Measurements from ENCODE around the gene CELSR1.
"Not testable (repeated sequence)": the region's sequence is repeated elsewhere in the genome, so short reads cannot be mapped to it uniquely, and the experiment has no call there.

The CELSR1 gene

DNA sequence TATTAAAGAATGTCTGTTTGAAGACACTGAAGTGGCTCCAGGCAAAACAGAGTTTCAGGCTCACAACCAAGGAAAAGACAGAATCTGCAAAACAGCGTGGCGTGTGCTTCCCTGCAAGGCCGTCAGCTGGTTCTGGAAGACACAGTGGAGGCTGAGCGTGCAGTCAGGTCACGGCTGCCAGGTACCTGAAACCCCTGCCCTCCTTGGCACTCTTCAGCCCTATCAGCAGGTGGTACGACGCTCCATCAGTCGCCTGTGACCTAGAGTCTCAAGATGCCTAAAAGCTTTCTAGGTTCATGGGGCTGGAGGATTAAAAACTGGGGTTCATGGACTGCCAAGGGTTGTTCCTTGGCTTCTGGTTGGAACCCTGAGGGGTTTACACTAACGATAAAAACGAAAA is 136.1 kb downstream of the CELSR1 start:
- no peak for DNase-seq (ENCODE audit: low read depth in 2 of 2, low spot score in 1 of 2)

DNA sequence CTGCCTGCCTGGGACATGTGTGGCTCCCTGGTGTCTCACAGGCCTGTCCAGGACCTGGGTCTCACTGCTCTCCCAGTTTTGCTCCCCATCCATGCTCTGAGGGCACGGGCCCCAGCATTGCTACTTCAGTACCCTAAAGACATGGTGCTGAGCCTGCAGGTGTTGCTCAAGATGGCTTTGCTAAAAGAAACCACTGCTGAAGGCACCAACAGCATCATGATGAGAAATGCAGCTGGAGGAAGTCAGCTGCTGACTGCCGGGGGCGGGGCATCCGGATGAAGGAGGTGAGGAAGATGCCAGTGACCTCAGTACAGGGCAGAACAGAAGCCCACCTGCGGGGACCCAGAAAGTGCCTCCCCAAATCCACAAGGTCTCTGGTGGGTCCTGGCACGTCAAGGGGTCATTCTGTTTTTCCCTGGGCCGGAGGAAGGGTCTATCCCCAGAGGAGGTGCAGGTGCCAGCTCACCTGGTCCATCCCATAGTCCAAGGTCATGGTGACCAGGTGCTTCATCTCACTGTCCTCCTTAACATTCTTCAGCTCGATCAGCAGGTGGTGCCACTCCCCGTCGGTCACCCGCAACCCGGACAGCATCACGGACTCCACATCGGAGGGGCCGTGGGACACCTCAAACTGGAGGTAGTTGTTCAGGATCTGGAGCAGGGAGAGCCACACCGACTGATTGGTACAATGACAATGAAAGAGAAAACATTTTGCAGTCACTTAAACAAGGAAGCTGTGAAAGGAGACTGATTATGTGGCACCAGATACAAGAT is 138.0 kb downstream of the CELSR1 start:
- no peak for DNase-seq (ENCODE audit: low read depth in 2 of 2, low spot score in 1 of 2)

DNA sequence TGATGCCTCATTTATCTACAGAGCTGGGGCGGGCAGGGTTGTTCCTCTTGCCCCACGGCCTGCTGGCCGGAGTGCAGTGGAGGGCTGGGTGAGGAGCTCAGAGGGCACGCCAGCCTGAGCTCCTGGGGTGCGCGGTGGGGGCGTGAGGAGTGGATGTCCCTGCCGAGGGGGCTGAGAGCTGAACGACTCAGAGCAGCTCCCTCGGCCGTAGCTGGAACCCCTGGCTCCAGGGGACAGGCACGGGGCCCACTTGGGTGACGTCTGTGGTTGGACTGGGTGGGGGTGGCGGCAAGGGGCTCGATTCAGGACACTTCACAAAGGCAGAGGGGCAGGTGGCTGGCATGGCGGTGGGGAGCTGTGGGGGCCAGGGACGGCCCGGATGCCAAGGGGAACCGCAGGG is 139.5 kb downstream of the CELSR1 start:
- DNase-seq (ENCODE audit: low read depth in 2 of 2, low spot score in 1 of 2): no peak

DNA sequence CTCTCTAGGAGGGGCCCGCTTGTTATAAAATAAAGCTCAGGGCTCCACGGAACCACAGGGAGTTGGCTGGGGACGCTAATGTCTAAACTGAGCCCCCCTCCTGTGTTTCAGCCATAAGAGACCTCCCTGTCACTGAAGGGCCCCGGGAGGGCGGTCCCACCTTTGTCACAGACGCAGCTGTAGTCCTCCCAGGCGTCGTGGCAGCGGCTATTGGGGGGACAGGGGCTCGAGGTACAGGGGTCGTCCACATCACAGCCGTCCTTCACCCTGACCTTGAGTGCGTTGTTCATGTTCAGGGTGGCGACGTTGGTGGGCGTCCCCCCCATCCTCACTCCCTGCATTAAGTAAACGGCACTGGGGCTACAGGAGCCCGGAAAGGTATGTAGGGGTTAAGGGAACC is 139.9 kb downstream of the CELSR1 start:
- DNase-seq (ENCODE audit: low read depth in 2 of 2, low spot score in 1 of 2): no peak

DNA sequence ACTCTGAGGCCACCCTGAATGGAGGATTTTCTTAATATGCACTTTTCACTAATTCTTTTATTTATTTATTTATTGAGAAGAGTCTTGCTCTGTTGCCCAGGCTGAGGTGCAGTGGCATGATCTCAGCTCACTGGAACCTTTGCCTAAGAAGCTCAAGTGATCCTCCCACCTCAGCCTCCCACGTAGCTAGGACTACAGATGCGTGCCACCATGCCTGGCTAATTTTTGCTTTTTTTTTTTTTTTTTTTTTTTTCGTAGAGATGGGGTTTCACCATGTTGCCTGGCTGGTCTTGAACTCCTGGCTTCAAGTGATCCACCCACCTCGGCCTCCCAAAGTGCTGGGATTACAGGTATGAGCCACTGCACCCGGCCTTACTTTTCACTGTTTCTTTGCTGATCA is 140.4 kb downstream of the CELSR1 start:
- not testable (repeated sequence) for DNase-seq (ENCODE audit: low read depth in 2 of 2, low spot score in 1 of 2)

DNA sequence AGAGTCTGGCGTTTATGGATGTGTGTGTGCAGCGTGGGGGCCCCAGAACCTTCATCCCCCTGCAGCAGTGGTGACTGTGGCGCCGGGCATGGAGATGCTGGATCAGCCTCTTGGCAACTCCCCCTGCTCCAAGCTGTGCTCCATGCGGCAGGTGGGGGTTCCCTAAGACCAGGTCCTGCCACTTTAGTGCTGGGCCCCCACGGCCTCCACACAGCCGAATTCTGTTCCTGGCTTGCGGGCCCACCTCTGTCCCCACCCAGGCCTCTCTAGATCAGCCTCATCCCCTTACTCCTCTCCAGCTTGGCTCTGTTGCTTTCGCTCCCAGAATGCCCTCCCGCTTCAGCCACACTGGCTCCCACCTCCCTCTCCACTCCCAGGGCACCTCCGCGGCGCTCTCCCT is 142.3 kb downstream of the CELSR1 start:
- no peak for DNase-seq (ENCODE audit: low read depth in 2 of 2, low spot score in 1 of 2)

DNA sequence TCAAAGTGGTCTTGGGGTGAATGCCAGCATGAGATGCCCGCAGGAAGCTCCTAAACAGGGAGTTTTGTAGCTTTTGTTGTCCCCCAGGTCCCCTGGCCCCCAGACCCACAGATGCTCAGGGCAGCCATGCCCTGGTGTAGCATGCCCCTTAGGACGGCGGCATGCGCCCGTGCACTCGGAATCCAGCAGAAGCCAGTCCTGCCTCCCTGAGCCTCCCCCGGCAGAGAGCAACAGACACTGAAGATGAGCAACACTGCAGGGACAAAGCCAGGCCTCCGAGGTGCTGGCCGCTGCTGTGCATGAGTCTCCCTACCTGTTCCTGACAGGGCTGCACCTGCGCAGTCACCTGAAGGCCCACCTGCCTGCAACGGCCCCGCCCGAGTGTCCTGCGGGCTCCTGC is 142.8 kb downstream of the CELSR1 start:
- DNase-seq (ENCODE audit: low read depth in 2 of 2, low spot score in 1 of 2): no peak

DNA sequence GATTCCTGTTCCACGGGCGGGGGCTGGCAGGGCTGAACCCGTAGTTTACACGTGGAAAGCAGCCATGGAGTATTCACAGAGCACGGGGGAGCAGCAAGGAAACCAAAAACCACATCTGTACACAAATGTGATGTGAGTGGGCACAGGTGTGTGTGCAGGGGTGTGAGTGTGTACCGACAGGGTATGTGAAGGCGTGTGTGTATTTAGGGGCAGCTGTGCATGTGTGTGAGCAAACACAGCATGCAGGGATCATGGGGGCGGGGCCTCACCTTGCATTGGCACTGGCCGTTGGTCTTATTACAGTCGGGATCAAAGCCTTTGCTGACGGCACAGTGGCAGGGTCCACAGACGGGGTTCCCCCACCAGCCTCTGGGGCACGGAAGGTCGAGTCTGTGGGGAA is 143.5 kb downstream of the CELSR1 start:
- DNase-seq (ENCODE audit: low read depth in 2 of 2, low spot score in 1 of 2): no peak

DNA sequence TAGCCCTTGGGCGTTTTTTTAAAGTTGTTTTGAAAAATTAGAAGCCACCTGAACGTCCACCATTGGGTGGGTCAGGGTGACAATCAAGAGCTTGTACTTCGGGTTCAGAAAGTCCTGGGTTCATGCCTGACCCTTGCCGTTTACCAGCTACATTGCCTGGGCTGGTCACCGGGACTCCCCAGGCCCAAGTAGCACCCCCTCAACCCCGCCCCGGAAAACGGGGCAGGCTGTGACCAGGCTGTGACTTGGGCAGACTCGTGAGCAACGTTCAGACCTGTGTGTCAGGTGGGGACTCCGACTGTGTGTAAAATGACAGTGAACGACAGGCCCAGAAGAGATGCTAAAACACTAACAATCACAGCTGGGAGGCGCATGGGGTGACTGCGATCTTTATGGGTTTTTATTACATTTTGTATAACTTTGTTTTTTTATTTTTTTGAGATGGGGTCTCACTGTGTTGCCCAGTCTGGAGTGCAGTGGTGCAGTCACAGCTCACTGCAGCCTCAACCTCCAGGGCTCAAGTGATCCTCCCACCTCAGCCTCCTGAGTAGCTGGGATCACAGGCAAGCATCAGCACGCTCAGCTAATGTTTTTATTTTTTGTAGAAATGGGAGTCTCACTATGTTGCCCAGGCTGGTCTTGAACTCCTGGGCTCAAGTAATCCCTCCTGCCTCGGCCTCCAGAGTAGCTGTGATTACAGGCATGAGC is 145.1 kb downstream of the CELSR1 start:
- no peak for DNase-seq (ENCODE audit: low read depth in 2 of 2, low spot score in 1 of 2)

DNA sequence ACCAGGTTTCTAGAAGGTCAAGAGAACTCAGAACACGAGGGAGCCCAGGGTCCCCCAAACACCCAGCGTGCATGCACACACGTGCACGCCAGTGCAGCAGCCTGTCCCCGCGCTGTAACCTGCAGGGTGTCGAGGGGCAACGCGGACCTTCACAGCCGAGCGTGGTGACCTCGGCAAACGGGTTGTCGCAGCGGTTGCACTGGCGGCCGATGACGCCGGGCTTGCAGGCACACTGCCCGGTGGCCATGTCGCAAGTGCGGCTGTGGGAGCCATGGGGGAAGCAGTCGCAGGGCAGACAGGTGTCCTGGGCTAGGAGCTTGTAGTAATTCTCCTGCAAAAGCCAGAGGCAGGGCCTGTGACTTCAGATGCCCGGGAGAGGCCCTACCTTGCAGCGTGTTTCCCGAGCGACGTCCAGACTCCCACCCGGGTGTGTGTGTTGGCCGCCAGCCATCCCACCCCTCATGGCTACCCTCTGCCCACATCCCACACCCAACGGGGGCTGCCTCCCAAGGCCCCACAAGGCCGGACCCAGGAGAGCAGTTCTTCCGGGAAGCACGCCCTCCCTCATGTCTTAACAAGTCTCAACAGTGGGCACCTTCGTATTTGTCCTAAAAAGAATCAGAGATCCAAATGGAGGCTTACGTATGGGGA is 145.8 kb downstream of the CELSR1 start:
- DNase-seq (ENCODE audit: low read depth in 2 of 2, low spot score in 1 of 2): no peak

DNA sequence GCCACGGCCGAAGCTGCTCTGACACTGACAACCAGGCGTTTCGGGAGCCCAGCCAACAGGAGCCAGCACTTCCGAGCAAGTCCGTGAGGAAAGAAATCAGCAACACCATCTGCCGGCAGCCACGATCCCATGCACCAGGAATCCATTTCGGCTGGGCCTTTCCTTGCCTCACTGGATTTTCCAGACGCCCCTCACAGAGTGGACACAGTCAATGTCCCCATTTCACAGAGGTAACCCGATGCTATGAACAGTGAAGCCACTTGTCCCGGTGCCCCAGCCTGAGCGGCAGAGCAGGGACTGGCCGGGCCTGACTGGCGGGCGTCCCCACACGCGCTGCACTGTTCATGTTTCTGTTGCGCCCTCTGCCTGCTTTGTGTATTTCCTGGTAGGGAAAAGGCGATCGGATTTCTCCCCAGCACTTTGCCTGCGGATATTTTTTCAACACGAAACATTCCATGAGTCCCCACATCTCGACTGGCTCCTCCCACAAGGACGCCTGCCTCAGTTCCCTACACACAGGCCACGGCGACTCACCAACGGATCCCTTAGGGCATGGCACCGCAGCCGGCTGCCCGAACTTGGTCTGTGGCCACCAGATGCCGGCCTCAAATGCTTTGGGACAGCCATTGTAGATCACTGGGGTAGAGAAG is 146.6 kb downstream of the CELSR1 start:
- DNase-seq (ENCODE audit: low read depth in 2 of 2, low spot score in 1 of 2): no peak

DNA sequence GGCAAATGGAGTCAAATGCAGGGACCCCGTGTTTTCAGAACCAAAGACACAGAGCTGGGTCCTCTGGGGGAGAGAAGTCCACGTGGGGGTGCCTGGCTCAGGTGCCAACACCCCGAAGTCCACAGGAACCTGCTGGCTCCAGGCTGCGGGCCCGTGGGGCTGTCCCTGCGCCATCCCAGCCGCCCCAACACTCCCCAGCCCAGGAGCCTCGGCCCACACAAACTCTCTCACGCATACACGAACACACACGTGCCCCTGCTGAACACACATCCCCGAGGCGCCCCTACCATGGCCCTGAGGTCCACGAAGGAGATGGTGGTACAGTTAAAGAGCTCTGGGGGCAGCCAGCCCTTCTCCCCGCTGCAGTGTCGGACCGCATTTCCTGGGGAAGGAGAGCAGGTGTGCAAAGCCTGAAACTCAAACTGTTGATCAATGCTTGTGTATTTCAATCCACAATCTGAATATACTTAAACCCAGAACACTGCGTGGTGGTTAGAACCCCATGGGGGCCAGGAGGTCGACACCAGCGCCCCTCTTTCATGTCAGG is 147.2 kb downstream of the CELSR1 start:
- no peak for DNase-seq (ENCODE audit: low read depth in 2 of 2, low spot score in 1 of 2)

DNA sequence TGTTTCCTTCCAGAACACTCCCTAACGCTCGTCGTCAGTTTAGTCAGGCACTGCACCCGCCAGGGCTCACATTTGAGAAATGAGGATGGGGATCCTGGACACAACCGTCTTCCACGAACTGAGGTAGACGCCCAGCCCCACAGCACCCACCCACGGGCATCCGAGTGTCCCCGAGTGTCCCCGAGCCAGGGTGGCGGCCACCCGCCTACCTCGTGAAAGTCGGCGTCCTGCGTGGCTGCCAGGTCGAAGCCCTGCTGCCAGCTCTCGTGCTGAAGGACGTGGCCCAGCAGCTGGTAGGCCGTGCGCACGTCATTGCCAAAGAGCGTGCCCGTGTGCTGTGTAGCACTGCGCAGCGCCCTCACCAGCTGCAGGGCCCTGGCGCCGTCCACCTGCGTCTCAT is 148.3 kb downstream of the CELSR1 start:
- DNase-seq (ENCODE audit: low read depth in 2 of 2, low spot score in 1 of 2): no peak

DNA sequence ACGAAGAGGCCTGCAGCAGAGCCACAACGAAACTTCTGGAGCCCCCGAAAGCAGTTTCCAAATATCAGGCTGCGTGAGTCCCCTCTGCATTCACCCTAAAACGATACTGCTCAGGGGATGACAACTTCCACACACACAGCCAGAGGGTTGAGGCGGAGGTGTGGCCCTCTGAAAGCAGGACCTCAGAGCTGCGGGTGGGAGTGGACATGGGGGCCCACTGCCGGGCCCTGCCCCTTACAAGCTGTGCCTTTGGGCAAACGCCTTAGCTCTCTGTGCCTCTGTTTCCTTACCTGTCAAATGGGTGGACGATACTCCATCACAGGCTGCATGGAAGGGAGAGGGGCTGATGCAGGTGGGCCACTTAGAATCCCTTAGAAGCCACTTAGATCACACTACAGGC is 148.8 kb downstream of the CELSR1 start:
- no peak for DNase-seq (ENCODE audit: low read depth in 2 of 2, low spot score in 1 of 2)

DNA sequence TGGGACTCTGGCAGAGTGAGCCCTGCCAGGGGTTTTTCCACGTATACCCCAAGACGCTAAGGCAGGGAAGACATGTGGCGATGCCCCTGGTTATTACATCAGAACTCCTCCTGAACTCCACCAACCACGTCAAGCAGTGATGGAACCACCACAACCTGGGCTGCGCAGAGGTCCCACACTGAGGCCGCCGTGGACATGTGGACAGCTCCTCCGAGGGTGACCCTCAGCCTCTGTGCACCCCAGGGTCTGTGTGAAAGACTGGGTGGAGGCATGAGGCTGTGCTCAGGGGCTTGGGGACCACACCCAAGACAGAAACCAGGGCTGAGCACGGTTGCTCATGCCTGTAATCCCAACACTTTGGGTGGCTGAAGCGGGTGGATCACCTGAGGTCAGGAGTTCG is 149.7 kb downstream of the CELSR1 start:
- DNase-seq (ENCODE audit: low read depth in 2 of 2, low spot score in 1 of 2): no peak

DNA sequence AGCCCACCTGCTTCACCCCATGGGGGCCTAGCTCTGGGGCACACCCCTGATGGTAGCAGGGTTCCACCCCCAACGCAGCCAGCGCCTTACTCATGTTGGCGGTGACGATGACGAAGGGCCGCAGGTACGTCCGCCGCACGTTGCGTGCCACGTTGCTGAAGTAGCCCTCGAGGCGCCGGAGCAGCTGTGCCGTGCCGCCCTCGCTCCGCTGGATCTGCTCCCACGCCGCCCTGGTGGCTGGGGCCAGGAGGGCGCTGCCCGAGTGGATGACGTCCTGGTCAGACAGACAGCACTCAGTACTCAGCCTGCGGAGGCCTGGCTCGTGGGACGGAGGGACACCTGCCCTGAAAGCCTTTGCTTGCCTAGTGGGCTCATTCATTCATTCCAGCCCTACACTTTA is 151.1 kb downstream of the CELSR1 start:
- DNase-seq (ENCODE audit: low read depth in 2 of 2, low spot score in 1 of 2): no peak

DNA sequence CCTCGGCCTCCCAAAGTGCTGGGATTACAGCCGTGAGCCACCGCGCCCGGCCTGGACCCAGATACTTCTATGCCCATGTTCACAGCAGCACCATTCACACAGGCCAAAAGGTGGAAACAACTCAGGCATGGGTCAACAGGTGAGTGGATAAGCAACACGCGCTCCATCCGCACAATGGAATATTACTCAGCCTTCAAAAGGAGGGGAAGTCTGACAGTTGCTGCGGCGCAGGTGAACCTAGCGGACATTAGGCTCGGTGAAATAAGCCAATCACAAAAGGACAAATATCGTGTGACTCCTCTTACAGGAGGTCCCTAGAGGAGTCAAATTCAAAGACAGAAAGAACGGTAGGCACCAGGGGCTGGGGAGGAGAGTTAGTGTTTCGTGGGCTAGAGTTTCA is 154.9 kb downstream of the CELSR1 start:
- no peak for DNase-seq (ENCODE audit: low read depth in 2 of 2, low spot score in 1 of 2)

DNA sequence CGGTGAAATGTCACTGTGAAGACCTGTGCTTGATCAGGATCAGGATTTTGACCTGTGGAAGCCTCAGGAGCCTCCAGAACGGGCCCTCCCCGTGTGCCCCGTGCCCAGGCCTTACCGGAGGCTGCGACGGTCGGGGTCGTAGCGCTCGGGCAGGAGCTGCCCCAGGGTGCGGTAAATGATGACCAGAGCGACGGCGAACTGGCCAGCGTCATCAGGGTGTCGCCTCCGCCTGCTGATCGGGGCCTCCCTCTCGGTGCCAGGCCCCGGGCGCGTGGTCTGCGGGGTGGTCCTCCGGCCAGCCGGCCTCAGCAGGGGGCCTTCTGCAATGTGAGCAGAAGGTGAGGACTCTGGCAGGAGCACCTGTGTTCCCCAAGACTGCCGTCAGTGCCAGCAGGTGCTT is 155.7 kb downstream of the CELSR1 start:
- no peak for DNase-seq (ENCODE audit: low read depth in 2 of 2, low spot score in 1 of 2)

DNA sequence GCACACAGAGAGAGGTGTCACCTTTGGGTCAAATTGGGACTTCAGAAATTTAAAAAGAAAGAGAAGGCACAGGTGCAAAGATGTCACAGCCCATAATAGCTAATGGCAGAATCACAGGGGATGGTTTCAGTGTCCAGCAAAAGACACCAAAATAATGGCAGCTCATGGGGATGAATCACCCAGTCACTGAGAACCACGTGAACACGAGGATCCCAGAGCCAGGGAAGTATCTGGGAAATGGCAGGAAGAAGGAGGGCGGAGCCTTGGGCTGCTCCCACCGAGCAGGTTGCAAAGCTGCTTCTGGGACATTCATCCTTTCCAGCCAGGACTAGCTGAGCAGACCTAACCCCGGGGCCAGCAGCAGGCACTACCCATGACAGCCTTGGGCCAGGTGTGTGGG is 156.3 kb downstream of the CELSR1 start:
- no peak for DNase-seq (ENCODE audit: low read depth in 2 of 2, low spot score in 1 of 2)

DNA sequence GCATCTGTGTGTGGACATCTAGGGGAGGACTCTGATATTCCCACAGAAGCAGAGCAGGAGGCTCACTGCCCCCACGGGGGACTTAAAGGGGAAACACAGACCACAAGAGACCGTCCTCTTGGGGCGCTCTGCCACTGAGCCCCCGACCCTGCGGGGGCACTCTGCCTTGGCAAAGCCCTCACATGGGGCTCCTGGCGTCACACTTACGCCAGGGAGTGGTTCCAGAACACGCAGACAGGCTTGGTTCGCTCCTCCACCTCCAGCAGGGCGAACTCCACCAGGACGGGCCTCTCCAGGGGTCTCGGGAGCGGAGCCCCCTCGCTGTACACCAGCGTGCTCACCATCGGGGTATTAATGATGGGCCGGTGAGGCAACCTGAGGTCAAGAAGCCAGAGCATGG is 156.8 kb downstream of the CELSR1 start:
- no peak for DNase-seq (ENCODE audit: low read depth in 2 of 2, low spot score in 1 of 2)

DNA sequence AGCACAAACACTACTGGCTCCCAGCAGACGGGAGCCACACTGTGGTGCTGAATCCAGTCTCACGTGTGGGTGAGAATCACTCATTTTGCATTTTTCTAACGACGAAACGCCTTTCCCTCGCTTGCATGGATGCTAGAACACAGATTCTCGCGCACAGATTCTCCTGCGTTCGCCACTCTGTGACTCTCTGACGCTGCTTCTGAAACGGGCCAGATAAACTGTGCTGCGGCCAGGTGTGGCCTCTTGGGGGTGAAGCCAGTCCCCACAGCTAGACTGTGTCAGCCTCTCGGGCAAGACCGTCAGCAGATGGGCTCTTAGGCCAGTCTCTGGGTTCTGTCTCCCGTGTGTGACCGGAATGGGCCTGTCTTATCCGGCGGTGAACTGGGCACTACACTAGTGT is 157.4 kb downstream of the CELSR1 start:
- DNase-seq (ENCODE audit: low read depth in 2 of 2, low spot score in 1 of 2): no peak

All from stimulated activated CD8-positive, alpha-beta memory T cell treated with anti-CD3 and anti-CD28 coated beads, Interleukin-4, amount 100 ng/mL, for 1 hour (primary cell).